Vagina (tissue), 2 donors: ENCODE results near the gene SGPP2.

Experiments used
- POLR2A ChIP-seq, 2 donors: fragments of 450-650 bp; IDR thresholded peaks; one replicate each; pipeline ENCODE4 v1.6.1; 2017; ENCODE audit warnings: antibody characterized with exemption in 2 of 2, mild to moderate bottlenecking in 2 of 2, moderate library complexity in 2 of 2
- POLR2AphosphoS5 ChIP-seq, 2 donors: sonication (generic); formaldehyde crosslinking; IDR thresholded peaks; one replicate each; pipeline ENCODE4 v1.9.0; 2017; ENCODE audit warnings: antibody characterized with exemption in 2 of 2, mild to moderate bottlenecking in 2 of 2, low read depth in 1 of 2; ENCODE audit not compliant: insufficient read depth in 1 of 2
- TF ChIP-seq, protein P1 (sequence below), 3 experiments: fragments of 450-650 bp in 2 of 3; fragments of 200-600 bp in 1 of 3; sonication (generic) in 1 of 3; IDR thresholded peaks; one replicate each; pipeline ENCODE4 v1.5.1; 2017 to 2019; ENCODE audit warnings: antibody characterized with exemption in 3 of 3, mild to moderate bottlenecking in 2 of 3, moderate library complexity in 2 of 3

DNA sequence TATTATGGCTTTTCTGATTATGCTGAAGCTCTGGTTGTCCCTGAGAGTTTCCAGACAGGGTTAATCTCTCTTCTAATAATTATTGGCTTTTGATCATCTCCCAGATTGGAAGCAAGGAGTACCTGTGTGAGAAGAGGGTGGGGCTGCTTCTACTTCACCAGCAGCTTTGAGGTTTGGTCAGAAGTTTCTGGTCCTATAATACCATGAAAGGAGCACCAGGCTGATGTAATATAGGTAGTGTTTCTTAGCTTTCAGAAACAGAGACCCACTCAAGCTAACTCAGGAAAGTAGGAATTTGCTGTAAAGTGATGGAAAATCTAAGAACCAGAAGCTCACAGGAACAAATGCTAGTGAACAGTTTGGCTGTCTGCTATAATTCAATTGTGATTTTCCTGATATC is 57.6 kb downstream of the SGPP2 start:
- TF ChIP-seq, protein P1, sequence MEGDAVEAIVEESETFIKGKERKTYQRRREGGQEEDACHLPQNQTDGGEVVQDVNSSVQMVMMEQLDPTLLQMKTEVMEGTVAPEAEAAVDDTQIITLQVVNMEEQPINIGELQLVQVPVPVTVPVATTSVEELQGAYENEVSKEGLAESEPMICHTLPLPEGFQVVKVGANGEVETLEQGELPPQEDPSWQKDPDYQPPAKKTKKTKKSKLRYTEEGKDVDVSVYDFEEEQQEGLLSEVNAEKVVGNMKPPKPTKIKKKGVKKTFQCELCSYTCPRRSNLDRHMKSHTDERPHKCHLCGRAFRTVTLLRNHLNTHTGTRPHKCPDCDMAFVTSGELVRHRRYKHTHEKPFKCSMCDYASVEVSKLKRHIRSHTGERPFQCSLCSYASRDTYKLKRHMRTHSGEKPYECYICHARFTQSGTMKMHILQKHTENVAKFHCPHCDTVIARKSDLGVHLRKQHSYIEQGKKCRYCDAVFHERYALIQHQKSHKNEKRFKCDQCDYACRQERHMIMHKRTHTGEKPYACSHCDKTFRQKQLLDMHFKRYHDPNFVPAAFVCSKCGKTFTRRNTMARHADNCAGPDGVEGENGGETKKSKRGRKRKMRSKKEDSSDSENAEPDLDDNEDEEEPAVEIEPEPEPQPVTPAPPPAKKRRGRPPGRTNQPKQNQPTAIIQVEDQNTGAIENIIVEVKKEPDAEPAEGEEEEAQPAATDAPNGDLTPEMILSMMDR (IDR thresholded peaks at IDR 0.05): no peak
- TF ChIP-seq POLR2AphosphoS5 (IDR thresholded peaks at IDR 0.05; ENCODE audit: insufficient read depth in 1 of 2, low read depth in 1 of 2): no peak
- TF ChIP-seq POLR2A (IDR thresholded peaks at IDR 0.05): no peak
